Measurements from ENCODE around the gene DLK2. TPM values are rescaled to one million over a fixed set of nuclear protein-coding genes. Genes with fewer than 3 reads are reported as not detected.
A peak's percentile ranks its signal among the peaks of the same experiment; 100 is the strongest.

The DLK2 gene
- total and polyA plus RNA-seq, 2 of the 13 experiments (the other 11 are each of a cell fraction or from before 2014, with no cell fraction given) = 1.2 to 3.8 TPM

DNA sequence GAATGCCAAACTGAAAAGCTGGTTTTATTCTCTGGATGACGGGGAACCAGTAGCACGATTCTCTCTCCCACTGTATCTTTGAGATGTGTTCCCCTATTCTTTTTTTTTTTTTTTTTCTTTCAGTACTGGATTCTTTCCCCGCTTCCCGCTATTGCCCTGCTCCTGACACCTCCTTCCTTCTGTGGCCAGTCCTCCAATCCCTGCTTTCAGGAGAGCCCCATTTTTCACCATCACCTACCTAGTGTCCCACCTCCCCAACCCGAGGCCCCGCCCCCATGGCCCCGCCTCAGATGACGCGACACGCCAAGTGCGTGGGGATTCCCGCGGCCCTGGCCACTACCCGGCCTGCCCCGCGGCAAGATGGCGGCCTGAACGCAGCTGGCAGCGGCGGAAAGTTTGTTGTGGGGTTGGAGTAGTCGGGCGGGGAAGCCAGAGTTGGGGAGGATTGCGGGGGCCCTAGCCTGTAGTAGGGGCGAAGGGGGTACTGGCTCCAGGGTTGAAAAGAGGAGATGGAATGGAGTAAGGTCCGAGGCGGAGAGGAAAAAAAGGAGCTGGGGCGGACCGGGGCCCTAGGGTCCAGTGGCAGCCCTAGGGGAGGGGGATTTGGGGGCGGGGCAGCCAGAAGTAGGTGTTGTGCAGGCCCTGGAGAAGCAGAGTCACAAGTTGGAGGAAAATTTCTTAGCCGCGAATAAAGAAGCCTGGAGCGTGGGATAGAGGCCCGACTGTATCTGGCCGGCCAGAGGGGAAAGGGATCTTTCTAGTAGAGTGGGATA lies 22.1 kb upstream of the DLK2 start, which contains the start of gene TJAP1 (continued):
- TF ChIP-seq, protein P1, sequence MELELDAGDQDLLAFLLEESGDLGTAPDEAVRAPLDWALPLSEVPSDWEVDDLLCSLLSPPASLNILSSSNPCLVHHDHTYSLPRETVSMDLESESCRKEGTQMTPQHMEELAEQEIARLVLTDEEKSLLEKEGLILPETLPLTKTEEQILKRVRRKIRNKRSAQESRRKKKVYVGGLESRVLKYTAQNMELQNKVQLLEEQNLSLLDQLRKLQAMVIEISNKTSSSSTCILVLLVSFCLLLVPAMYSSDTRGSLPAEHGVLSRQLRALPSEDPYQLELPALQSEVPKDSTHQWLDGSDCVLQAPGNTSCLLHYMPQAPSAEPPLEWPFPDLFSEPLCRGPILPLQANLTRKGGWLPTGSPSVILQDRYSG (CRISPR knock-in tag; IDR thresholded peaks at IDR 0.05) = no peak
- TF ChIP-seq FOXK2 (IDR thresholded peaks at IDR 0.05) = no peak
- TF ChIP-seq ZNF230 (CRISPR knock-in tag; IDR thresholded peaks at IDR 0.05) = peak; percentile 79; the same call in 1 of the 2 replicates
- TF ChIP-seq, protein P2, sequence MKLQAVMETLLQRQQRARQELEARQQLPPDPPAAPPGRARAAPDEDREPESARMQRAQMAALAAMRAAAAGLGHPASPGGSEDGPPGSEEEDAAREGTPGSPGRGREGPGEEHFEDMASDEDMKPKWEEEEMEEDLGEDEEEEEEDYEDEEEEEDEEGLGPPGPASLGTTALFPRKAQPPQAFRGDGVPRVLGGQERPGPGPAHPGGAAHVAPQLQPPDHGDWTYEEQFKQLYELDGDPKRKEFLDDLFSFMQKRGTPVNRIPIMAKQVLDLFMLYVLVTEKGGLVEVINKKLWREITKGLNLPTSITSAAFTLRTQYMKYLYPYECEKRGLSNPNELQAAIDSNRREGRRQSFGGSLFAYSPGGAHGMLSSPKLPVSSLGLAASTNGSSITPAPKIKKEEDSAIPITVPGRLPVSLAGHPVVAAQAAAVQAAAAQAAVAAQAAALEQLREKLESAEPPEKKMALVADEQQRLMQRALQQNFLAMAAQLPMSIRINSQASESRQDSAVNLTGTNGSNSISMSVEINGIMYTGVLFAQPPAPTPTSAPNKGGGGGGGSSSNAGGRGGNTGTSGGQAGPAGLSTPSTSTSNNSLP (IDR thresholded peaks at IDR 0.05; ENCODE audit: low read depth, low read length) = 0 out of 2 replicates have a peak, but pooled peaks have one; percentile 18
- no peak for TF ChIP-seq KAT2B (IDR thresholded peaks at IDR 0.05; ENCODE audit: borderline replicate concordance, low read depth, low read length)
- no peak for TF ChIP-seq MEIS2 (CRISPR knock-in tag; IDR thresholded peaks at IDR 0.05)
- TF ChIP-seq BORCS8-MEF2B (CRISPR knock-in tag; IDR thresholded peaks at IDR 0.05) = peak; percentile 76
- TF ChIP-seq KMT2B (CRISPR knock-in tag; IDR thresholded peaks at IDR 0.05) = peak; percentile 78
- TF ChIP-seq ZNF232 (CRISPR knock-in tag; IDR thresholded peaks at IDR 0.05; ENCODE audit: borderline replicate concordance) = no peak
- no peak for TF ChIP-seq ISX (CRISPR knock-in tag; conservative IDR thresholded peaks at IDR 0.05)
- no peak for TF ChIP-seq EED (CRISPR knock-in tag; IDR thresholded peaks at IDR 0.05)
- TF ChIP-seq CAMTA2 (CRISPR knock-in tag; IDR thresholded peaks at IDR 0.05; ENCODE audit: borderline replicate concordance) = no peak
- TF ChIP-seq, protein P3, sequence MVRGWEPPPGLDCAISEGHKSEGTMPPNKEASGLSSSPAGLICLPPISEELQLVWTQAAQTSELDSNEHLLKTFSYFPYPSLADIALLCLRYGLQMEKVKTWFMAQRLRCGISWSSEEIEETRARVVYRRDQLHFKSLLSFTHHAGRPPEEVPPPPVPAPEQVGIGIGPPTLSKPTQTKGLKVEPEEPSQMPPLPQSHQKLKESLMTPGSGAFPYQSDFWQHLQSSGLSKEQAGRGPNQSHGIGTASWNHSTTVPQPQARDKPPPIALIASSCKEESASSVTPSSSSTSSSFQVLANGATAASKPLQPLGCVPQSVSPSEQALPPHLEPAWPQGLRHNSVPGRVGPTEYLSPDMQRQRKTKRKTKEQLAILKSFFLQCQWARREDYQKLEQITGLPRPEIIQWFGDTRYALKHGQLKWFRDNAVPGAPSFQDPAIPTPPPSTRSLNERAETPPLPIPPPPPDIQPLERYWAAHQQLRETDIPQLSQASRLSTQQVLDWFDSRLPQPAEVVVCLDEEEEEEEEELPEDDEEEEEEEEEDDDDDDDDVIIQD (CRISPR knock-in tag; IDR thresholded peaks at IDR 0.05; ENCODE audit: low read depth) = no peak
- TF ChIP-seq, protein P4, sequence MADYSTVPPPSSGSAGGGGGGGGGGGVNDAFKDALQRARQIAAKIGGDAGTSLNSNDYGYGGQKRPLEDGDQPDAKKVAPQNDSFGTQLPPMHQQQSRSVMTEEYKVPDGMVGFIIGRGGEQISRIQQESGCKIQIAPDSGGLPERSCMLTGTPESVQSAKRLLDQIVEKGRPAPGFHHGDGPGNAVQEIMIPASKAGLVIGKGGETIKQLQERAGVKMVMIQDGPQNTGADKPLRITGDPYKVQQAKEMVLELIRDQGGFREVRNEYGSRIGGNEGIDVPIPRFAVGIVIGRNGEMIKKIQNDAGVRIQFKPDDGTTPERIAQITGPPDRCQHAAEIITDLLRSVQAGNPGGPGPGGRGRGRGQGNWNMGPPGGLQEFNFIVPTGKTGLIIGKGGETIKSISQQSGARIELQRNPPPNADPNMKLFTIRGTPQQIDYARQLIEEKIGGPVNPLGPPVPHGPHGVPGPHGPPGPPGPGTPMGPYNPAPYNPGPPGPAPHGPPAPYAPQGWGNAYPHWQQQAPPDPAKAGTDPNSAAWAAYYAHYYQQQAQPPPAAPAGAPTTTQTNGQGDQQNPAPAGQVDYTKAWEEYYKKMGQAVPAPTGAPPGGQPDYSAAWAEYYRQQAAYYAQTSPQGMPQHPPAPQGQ (CRISPR knock-in tag; IDR thresholded peaks at IDR 0.05; ENCODE audit: borderline replicate concordance) = no peak
- no peak for TF ChIP-seq SMYD3 (CRISPR knock-in tag; IDR thresholded peaks at IDR 0.05)
- TF ChIP-seq, protein P5, sequence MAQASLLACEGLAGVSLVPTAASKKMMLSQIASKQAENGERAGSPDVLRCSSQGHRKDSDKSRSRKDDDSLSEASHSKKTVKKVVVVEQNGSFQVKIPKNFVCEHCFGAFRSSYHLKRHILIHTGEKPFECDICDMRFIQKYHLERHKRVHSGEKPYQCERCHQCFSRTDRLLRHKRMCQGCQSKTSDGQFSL (CRISPR knock-in tag; IDR thresholded peaks at IDR 0.05) = peak; percentile 18; the same call in 1 of the 2 replicates
- TF ChIP-seq ISL2 (CRISPR knock-in tag; IDR thresholded peaks at IDR 0.05) = no peak; the same call in none of the 2 replicates
- TF ChIP-seq ZBTB8A (CRISPR knock-in tag; IDR thresholded peaks at IDR 0.05; ENCODE audit: borderline replicate concordance, low read depth) = no peak
- no peak for TF ChIP-seq HMGA1 (CRISPR knock-in tag; conservative IDR thresholded peaks at IDR 0.05)
- TF ChIP-seq SP4 (CRISPR knock-in tag; IDR thresholded peaks at IDR 0.05) = peak; percentile 71
- TF ChIP-seq SATB2 (CRISPR knock-in tag; IDR thresholded peaks at IDR 0.05) = no peak
- no peak for TF ChIP-seq SRSF4 (IDR thresholded peaks at IDR 0.05; ENCODE audit: low read depth, low read length, poor library complexity, severe bottlenecking)
- TF ChIP-seq, protein P6, sequence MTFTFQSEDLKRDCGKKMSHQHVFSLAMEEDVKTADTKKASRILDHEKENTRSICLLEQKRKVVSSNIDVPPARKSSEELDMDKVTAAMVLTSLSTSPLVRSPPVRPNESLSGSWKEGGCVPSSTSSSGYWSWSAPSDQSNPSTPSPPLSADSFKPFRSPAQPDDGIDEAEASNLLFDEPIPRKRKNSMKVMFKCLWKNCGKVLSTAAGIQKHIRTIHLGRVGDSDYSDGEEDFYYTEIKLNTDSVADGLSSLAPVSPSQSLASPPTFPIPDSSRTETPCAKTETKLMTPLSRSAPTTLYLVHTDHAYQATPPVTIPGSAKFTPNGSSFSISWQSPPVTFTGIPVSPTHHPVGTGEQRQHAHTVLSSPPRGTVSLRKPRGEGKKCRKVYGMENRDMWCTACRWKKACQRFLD (CRISPR knock-in tag; IDR thresholded peaks at IDR 0.05; ENCODE audit: borderline replicate concordance) = peak; percentile 56; the same call in 1 of the 2 replicates
